ENCODE measurements around the gene GPR89A. TPM values are rescaled to one million over a fixed set of nuclear protein-coding genes. Genes with fewer than 3 reads are reported as not detected.
"Not testable (repeated sequence)": the region's sequence is repeated elsewhere in the genome, so short reads cannot be mapped to it uniquely, and the experiment has no call there.

The GPR89A gene
- total RNA-seq (2014; rRNA removed; shearing (Covaris generic)) (80.8 and 81.1 TPM in 2 replicates), polyA plus RNA-seq (2016; fragmentation: Nextera tagmentation; extraction: Ambion mirVana) (68.5 and 76.4 TPM in 2 replicates)
- long read RNA-seq, transcript GPR89A-201 (14 exons, 2,120 nt): major isoform, 6 of 11 reads
- long read RNA-seq, partial matches to known transcripts: 3 of 11 reads
- long read RNA-seq, other reads (novel, unspliced or antisense): 2 of 11 reads

- ATAC-seq: peak; percentile 97
- H3F3A ChIP-seq (replicated peaks; ENCODE audit: low read depth); H2AFZ ChIP-seq; H3K36me3 ChIP-seq (ENCODE audit: insufficient read depth); H3K27me3 ChIP-seq (ENCODE audit: insufficient read depth); H3K9me3 Mint-ChIP-seq; H4K20me1 ChIP-seq (replicated peaks; ENCODE audit: insufficient read depth); H3K4me1 Mint-ChIP-seq; H3K36me3 Mint-ChIP-seq (ENCODE audit: low read depth); H3K9me2 ChIP-seq (ENCODE audit: insufficient read depth); H3K27me3 Mint-ChIP-seq (ENCODE audit: insufficient read depth, low read depth, poor library complexity): not testable (repeated sequence)
- Histone ChIP-seq H3K4me3 (peak within 1 kb of the TSS; percentile 79), H3K4me1 (ENCODE audit: insufficient read depth) (peaks cover 15% of the 10 kb centered on the region), H3K27ac (ENCODE audit: low read depth) (peak within 1 kb of the TSS; percentile 93), H3K79me2 (replicated peaks; ENCODE audit: insufficient read depth) (peaks cover 31% of the 10 kb centered on the region), H3K4me2 (peak within 1 kb of the TSS; percentile 86)
- H3K27ac Mint-ChIP-seq: peak within 1 kb of the TSS; percentile 85
- TF ChIP-seq POLR2AphosphoS5 (IDR thresholded peaks at IDR 0.05; ENCODE audit: low read depth): peak; percentile 88
- TF ChIP-seq CREB1 (CRISPR knock-in tag; IDR thresholded peaks at IDR 0.05; ENCODE audit: low read depth): peak; percentile 91
- H3K4me3 Mint-ChIP-seq: peak within 1 kb of the TSS; percentile 80
- peak; percentile 95 for DNase-seq (ENCODE audit: low spot score)
These were observed at the start of gene GPR89A for GRCh38 chr1:145607833-145608733. GPR89A (plus strand) TSS chr1:145607988; CDS start chr1:145608134, 146 bp downstream.

GRCh38 chr1:145586820-145587219 is 21.0 kb upstream of the GPR89A start:
- H3K9me2 ChIP-seq (ENCODE audit: insufficient read depth); H3K4me3 ChIP-seq; H3K4me1 Mint-ChIP-seq; H3F3A ChIP-seq (replicated peaks; ENCODE audit: low read depth); H3K9me3 Mint-ChIP-seq; H3K4me1 ChIP-seq (ENCODE audit: insufficient read depth); H3K36me3 ChIP-seq (ENCODE audit: insufficient read depth); H3K27me3 Mint-ChIP-seq (ENCODE audit: insufficient read depth, low read depth, poor library complexity); H3K27me3 ChIP-seq (ENCODE audit: insufficient read depth); ATAC-seq; H4K20me1 ChIP-seq (replicated peaks; ENCODE audit: insufficient read depth); H3K27ac Mint-ChIP-seq; H3K36me3 Mint-ChIP-seq (ENCODE audit: low read depth); DNase-seq (ENCODE audit: low spot score); H2AFZ ChIP-seq; H3K79me2 ChIP-seq (replicated peaks; ENCODE audit: insufficient read depth); H3K4me2 ChIP-seq; H3K27ac ChIP-seq (ENCODE audit: low read depth); H3K4me3 Mint-ChIP-seq: not testable (repeated sequence)

GRCh38 chr1:145590806-145591205 is 17.0 kb upstream of the GPR89A start:
- H3K27me3 ChIP-seq (ENCODE audit: insufficient read depth); H3K4me1 Mint-ChIP-seq; H3K4me1 ChIP-seq (ENCODE audit: insufficient read depth); H3K9me2 ChIP-seq (ENCODE audit: insufficient read depth); H3K27me3 Mint-ChIP-seq (ENCODE audit: insufficient read depth, low read depth, poor library complexity); H3K4me2 ChIP-seq; H3K4me3 Mint-ChIP-seq; H3K4me3 ChIP-seq; H3K79me2 ChIP-seq (replicated peaks; ENCODE audit: insufficient read depth); H3K27ac ChIP-seq (ENCODE audit: low read depth); H3K36me3 Mint-ChIP-seq (ENCODE audit: low read depth); H3K27ac Mint-ChIP-seq; H2AFZ ChIP-seq; H3K9me3 Mint-ChIP-seq; H3F3A ChIP-seq (replicated peaks; ENCODE audit: low read depth); H4K20me1 ChIP-seq (replicated peaks; ENCODE audit: insufficient read depth); DNase-seq (ENCODE audit: low spot score); ATAC-seq; H3K36me3 ChIP-seq (ENCODE audit: insufficient read depth): not testable (repeated sequence)
- peak; percentile 36 to 67; a peak in 3 of 4 replicates for TF ChIP-seq CTCF (conservative IDR thresholded peaks at IDR 0.05; ENCODE audit: low read depth in 2 of 2)

DNA sequence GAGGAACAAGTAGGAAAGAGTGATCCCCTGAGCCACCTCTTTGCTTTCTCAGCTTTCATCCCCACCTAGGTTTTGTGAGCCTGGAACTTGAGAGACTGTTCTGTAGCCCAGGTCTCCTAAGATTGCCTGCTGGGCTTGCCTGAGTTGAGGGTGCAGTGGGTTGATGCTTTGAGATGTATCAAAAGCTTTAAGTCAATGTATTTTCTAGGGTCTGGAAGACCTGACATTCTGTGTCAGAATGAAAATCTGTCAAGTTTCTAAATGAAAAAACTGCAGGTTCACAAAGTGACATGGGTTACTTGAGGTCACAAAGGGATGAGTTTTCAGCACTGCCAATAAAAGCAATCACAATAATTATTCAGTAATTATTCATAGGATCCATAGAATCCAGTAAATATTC is 15.4 kb upstream of the GPR89A start:
- not testable (repeated sequence) for H2AFZ ChIP-seq; H3K4me3 Mint-ChIP-seq; H3K27ac Mint-ChIP-seq; H3K4me2 ChIP-seq; H3K36me3 ChIP-seq (ENCODE audit: insufficient read depth); H3K27me3 Mint-ChIP-seq (ENCODE audit: insufficient read depth, low read depth, poor library complexity); H3K4me1 ChIP-seq (ENCODE audit: insufficient read depth); DNase-seq (ENCODE audit: low spot score); H4K20me1 ChIP-seq (replicated peaks; ENCODE audit: insufficient read depth); H3K9me2 ChIP-seq (ENCODE audit: insufficient read depth); H3K4me3 ChIP-seq; H3F3A ChIP-seq (replicated peaks; ENCODE audit: low read depth); H3K36me3 Mint-ChIP-seq (ENCODE audit: low read depth); H3K27ac ChIP-seq (ENCODE audit: low read depth); H3K4me1 Mint-ChIP-seq; H3K27me3 ChIP-seq (ENCODE audit: insufficient read depth); H3K9me3 Mint-ChIP-seq; H3K79me2 ChIP-seq (replicated peaks; ENCODE audit: insufficient read depth); ATAC-seq

GRCh38 chr1:145595421-145595820 is 12.4 kb upstream of the GPR89A start:
- not testable (repeated sequence) for H3K27me3 ChIP-seq (ENCODE audit: insufficient read depth); H3K36me3 Mint-ChIP-seq (ENCODE audit: low read depth); ATAC-seq; H3K9me2 ChIP-seq (ENCODE audit: insufficient read depth); DNase-seq (ENCODE audit: low spot score); H3K4me3 Mint-ChIP-seq; H4K20me1 ChIP-seq (replicated peaks; ENCODE audit: insufficient read depth); H3K79me2 ChIP-seq (replicated peaks; ENCODE audit: insufficient read depth); H3K27ac ChIP-seq (ENCODE audit: low read depth); H3K4me2 ChIP-seq; H3K4me1 Mint-ChIP-seq; H3K27ac Mint-ChIP-seq; H3K4me1 ChIP-seq (ENCODE audit: insufficient read depth); H3K36me3 ChIP-seq (ENCODE audit: insufficient read depth); H3F3A ChIP-seq (replicated peaks; ENCODE audit: low read depth); H3K9me3 Mint-ChIP-seq; H3K4me3 ChIP-seq; H2AFZ ChIP-seq; H3K27me3 Mint-ChIP-seq (ENCODE audit: insufficient read depth, low read depth, poor library complexity)

Measured in GM23338 (cell line).